Trophoblast cell (in vitro differentiated cells and primary cell): ENCODE measurements around the gene SCGB1D4.

ENCODE experiments used
- DNase-seq, 2 donors: peaks; one replicate each; pipeline ENCODE4 v3.0.0-alpha.2; 2016
- H2AFZ ChIP-seq: 2 replicates; pipeline ENCODE4 v1.6.1; 2013; ENCODE audit warnings: low read length, moderate library complexity, mild to moderate bottlenecking; ENCODE audit not compliant: insufficient read depth, poor library complexity
- H2AK5ac ChIP-seq: 2 replicates; pipeline ENCODE4 v1.6.1; 2013; ENCODE audit warnings: mild to moderate bottlenecking, low read length
- H2BK120ac ChIP-seq: 2 replicates; pipeline ENCODE4 v1.6.1; 2013; ENCODE audit warnings: low read length, mild to moderate bottlenecking, moderate library complexity; ENCODE audit not compliant: insufficient read depth, poor library complexity
- H2BK12ac ChIP-seq: 2 replicates; pipeline ENCODE4 v1.6.1; 2013; ENCODE audit warnings: mild to moderate bottlenecking, low read length, moderate library complexity
- H2BK5ac ChIP-seq: 2 replicates; pipeline ENCODE4 v1.6.1; 2013; ENCODE audit warnings: low read length, low read depth, moderate library complexity, mild to moderate bottlenecking; ENCODE audit not compliant: poor library complexity
- H3K14ac ChIP-seq: 2 replicates; pipeline ENCODE4 v1.6.1; 2013; ENCODE audit warnings: mild to moderate bottlenecking, low read length
- H3K18ac ChIP-seq: 2 replicates; pipeline ENCODE4 v1.6.1; 2013; ENCODE audit warnings: mild to moderate bottlenecking, low read length
- H3K23ac ChIP-seq: 2 replicates; pipeline ENCODE4 v1.6.1; 2013; ENCODE audit warnings: low read length
- H3K27ac ChIP-seq: 2 replicates; pipeline ENCODE4 v1.5.1; 2013; ENCODE audit warnings: low read depth, mild to moderate bottlenecking, inconsistent platforms, low read length, moderate library complexity
- H3K27me3 ChIP-seq: 2 replicates; pipeline ENCODE4 v1.6.1; 2013; ENCODE audit warnings: inconsistent platforms, mild to moderate bottlenecking, low read length, moderate library complexity; ENCODE audit not compliant: insufficient read depth
- H3K36me3 ChIP-seq, 2 experiments: 1 replicate in 1 of 2; 2 replicates in 1 of 2; pipeline ENCODE4 v1.6.1; 2013; ENCODE audit warnings: low read length in 2 of 2, mild to moderate bottlenecking in 2 of 2, moderate library complexity in 1 of 2; ENCODE audit not compliant: insufficient read depth in 2 of 2, control insufficient read depth in 1 of 2
- H3K4ac ChIP-seq: 2 replicates; pipeline ENCODE4 v1.6.1; 2013; ENCODE audit warnings: low read depth, mild to moderate bottlenecking, low read length, moderate library complexity
- H3K4me1 ChIP-seq, 2 experiments: 1 replicate in 1 of 2; 2 replicates in 1 of 2; pipeline ENCODE4 v1.6.1; 2013; ENCODE audit warnings: low read length in 2 of 2, mild to moderate bottlenecking in 2 of 2, moderate library complexity in 1 of 2; ENCODE audit not compliant: insufficient read depth in 2 of 2, control insufficient read depth in 1 of 2
- H3K4me2 ChIP-seq: 2 replicates; pipeline ENCODE4 v1.6.1; 2013; ENCODE audit warnings: inconsistent platforms, mild to moderate bottlenecking, low read length, moderate library complexity
- H3K4me3 ChIP-seq: 2 replicates; pipeline ENCODE4 v1.5.1; 2013; ENCODE audit warnings: mild to moderate bottlenecking, low read depth, low read length, inconsistent platforms
- H3K79me1 ChIP-seq: one replicate; pipeline ENCODE4 v1.6.1; 2013; ENCODE audit warnings: low read length
- H3K79me2 ChIP-seq: 2 replicates; pipeline ENCODE4 v1.6.1; 2013; ENCODE audit warnings: low read length, mild to moderate bottlenecking; ENCODE audit not compliant: control insufficient read depth, insufficient read depth, poor library complexity
- H3K9ac ChIP-seq: 2 replicates; pipeline ENCODE4 v1.6.1; 2013; ENCODE audit warnings: mild to moderate bottlenecking, low read length
- H3K9me3 ChIP-seq: 2 replicates; pipeline ENCODE4 v1.6.1; 2013; ENCODE audit warnings: low read depth, mild to moderate bottlenecking, control low read depth, inconsistent platforms, low read length; ENCODE audit not compliant: insufficient read depth
- H4K12ac ChIP-seq: 2 replicates; pipeline ENCODE4 v1.6.1; 2013; ENCODE audit warnings: low read depth, mild to moderate bottlenecking, low read length, moderate library complexity
- H4K8ac ChIP-seq: 2 replicates; pipeline ENCODE4 v1.6.1; 2013; ENCODE audit warnings: low read depth, mild to moderate bottlenecking, low read length, moderate library complexity
- H4K91ac ChIP-seq: one replicate; pipeline ENCODE4 v1.6.1; 2013; ENCODE audit warnings: low read depth, mild to moderate bottlenecking, low read length, moderate library complexity
- WGBS: extraction: QIAGEN DNeasy Blood & Tissue Kit; methylation state at CpG from one replicate; pipeline ENCODE4 v1.1.7; 2013; ENCODE audit warnings: missing lambda C conversion rate; ENCODE audit not compliant: insufficient read length, insufficient coverage; ENCODE audit errors: extremely low coverage; 5-methylcytosine and 5-hydroxymethylcytosine counted together

SCGB1D4 gene

DNA sequence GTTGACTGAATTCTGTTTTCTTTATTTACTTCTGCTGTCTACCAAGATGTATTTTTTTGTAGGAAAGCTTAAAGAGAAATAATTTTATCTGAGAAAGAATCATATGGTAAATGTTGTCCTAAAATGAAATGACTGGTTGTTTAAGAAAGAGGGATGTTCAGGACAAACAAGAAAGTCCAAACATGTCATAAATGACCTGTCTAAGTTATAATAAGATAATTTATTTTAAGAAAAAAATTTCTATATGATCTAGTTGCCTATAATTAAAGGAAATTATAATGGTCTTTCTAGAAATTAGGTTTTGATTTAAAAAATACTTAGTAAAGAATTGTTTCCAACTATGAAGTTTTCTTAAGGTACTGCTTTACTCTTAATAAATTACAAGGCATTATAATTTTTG lies 18.4 kb downstream of the SCGB1D4 start:
- no peak overlapping the region for H3K4me2 ChIP-seq
- no peak overlapping the region for H2BK120ac ChIP-seq
- H3K79me1 ChIP-seq, result no peaks in the 10 kb centered on the region
- H3K27ac ChIP-seq, result no peak overlapping the region
- H3K4ac ChIP-seq, result no peak overlapping the region
- H3K4me1 ChIP-seq, result no peaks in the 10 kb centered on the region
- H3K36me3 ChIP-seq, result no peaks in the 10 kb centered on the region
- H3K27me3 ChIP-seq, result no peaks in the 10 kb centered on the region
- no peak overlapping the region for H4K8ac ChIP-seq
- H4K91ac ChIP-seq, result no peak overlapping the region
- no peak overlapping the region for H2BK5ac ChIP-seq
- no peak overlapping the region for H2AFZ ChIP-seq
- no peak overlapping the region for H3K9ac ChIP-seq
- H3K9me3 ChIP-seq, result no peaks in the 10 kb centered on the region
- H2AK5ac ChIP-seq, result no peak overlapping the region
- no peak for DNase-seq
- no peaks in the 10 kb centered on the region for H3K79me2 ChIP-seq
- H4K12ac ChIP-seq, result no peak overlapping the region
- no peak overlapping the region for H3K14ac ChIP-seq
- H3K18ac ChIP-seq, result no peak overlapping the region
- H3K4me3 ChIP-seq, result no peak overlapping the region
- H3K23ac ChIP-seq, result no peak overlapping the region
- no peak overlapping the region for H2BK12ac ChIP-seq

DNA sequence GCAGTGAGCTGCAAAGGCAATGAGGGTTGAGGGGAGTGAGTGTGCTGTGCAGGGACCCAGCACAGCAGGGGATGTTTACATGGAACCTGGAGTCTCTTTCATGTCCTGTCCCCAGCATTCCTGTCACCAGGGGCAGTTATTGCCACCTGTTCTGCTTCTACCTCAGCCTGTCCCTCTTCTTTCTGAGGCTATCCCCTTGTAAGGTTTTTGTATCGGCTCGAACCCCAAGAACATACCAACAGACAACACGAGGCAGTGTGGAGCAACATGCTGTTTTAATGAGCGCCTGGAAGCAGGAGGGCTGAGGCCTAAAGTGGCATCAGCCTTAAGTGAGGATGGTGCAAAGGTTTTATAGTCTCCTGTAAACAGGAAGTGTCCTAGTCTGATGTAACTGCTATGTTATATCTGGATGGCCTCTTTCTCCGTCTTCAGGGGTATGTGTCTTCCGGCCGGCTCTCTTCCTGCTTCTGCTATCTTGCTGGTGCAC lies 25.0 kb downstream of the SCGB1D4 start:
- Histone ChIP-seq H3K4me3 (no peak overlapping the region), H3K14ac (no peak overlapping the region), H2BK120ac (no peak overlapping the region), H3K27ac (no peak overlapping the region), H2AFZ (no peak overlapping the region), H2BK5ac (no peak overlapping the region), H3K79me2 (no peaks in the 10 kb centered on the region), H3K4ac (no peak overlapping the region), H3K4me1 (no peaks in the 10 kb centered on the region), H4K91ac (no peak overlapping the region), H3K18ac (no peak overlapping the region), H2BK12ac (no peak overlapping the region), H3K9me3 (peaks cover 2% of the 10 kb centered on the region), H3K9ac (no peak overlapping the region), H3K36me3 (no peaks in the 10 kb centered on the region), H4K8ac (no peak overlapping the region), H3K27me3 (no peaks in the 10 kb centered on the region), H3K4me2 (no peak overlapping the region), H3K79me1 (no peaks in the 10 kb centered on the region), H4K12ac (no peak overlapping the region), H2AK5ac (no peak overlapping the region), H3K23ac (no peak overlapping the region)
- no CpG with 5 or more reads among the region's 7 CpGs for WGBS
- DNase-seq, result no peak

DNA sequence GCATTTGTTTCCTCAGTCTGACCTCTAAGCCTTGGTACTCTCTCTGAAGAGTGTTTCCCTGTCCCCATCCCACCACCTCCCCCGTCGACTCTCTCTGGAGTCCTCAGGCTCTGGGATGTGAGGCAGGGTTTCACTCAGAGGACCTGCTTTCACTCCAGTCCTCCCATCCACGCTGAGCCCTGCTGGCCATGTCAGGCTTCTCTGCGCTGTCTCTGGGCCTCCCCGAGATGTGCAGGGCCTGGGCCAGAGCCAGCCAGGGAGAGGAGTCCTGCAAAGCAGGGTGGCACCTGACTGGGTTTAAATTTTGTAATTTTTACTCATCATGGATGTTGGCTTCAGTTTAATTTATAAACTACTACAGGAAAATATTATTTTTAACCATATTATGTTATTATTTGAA lies 25.6 kb downstream of the SCGB1D4 start:
- H3K4me1 ChIP-seq, result no peaks in the 10 kb centered on the region
- H2AFZ ChIP-seq, result no peak overlapping the region
- H4K91ac ChIP-seq, result no peak overlapping the region
- no peak overlapping the region for H4K8ac ChIP-seq
- H3K9ac ChIP-seq, result no peak overlapping the region
- no peak overlapping the region for H3K4ac ChIP-seq
- H2BK12ac ChIP-seq, result no peak overlapping the region
- no peak overlapping the region for H4K12ac ChIP-seq
- no CpG with 5 or more reads among the region's 5 CpGs for WGBS
- H3K14ac ChIP-seq, result no peak overlapping the region
- no peaks in the 10 kb centered on the region for H3K27me3 ChIP-seq
- H2BK5ac ChIP-seq, result no peak overlapping the region
- H3K79me2 ChIP-seq, result no peaks in the 10 kb centered on the region
- H3K9me3 ChIP-seq, result peaks cover 2% of the 10 kb centered on the region
- H3K4me3 ChIP-seq, result no peak overlapping the region
- no peaks in the 10 kb centered on the region for H3K79me1 ChIP-seq
- no peak overlapping the region for H2BK120ac ChIP-seq
- no peak overlapping the region for H3K4me2 ChIP-seq
- H3K18ac ChIP-seq, result no peak overlapping the region
- no peak for DNase-seq
- H2AK5ac ChIP-seq, result no peak overlapping the region
- no peak overlapping the region for H3K23ac ChIP-seq
- no peak overlapping the region for H3K27ac ChIP-seq
- H3K36me3 ChIP-seq, result no peaks in the 10 kb centered on the region

DNA sequence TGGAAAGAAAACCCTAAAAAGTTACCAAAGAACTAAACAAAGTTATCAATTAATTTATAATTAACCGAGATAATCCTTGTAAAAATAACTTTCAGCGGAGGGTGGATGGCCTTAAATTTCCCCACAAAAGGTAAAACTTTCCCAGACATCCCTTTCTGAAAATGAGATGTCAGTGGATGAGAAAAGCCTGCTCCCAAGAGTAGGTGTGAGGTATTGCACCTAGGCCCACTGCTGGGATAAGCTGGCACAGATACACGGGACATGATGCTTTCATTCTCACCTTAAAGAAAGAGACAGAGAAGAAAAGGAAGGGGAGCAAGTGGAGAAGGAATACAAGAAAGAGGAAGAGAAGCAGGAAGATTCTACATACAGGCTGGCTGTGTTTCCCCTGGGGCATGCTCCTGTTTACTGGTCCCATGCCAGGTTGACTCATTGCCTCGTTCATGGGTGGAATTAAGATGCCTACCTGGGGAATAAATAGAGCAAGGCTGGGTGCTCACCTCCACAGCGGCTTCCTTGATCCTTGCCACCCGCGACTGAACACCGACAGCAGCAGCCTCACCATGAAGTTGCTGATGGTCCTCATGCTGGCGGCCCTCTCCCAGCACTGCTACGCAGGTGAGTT lies 29.1 kb downstream of the SCGB1D4 start, which contains the start of gene SCGB2A2:
Gene SCGB2A2 (plus strand): TSS at position 505 of the 625 bp plus-strand sequence. CDS start 59 bp downstream, at position 564.
- no CpG with 5 or more reads among the region's 10 CpGs for WGBS
- no peak within 1 kb of the TSS for H2BK12ac ChIP-seq
- no peak within 1 kb of the TSS for H3K23ac ChIP-seq
- H3K4me2 ChIP-seq, result no peak within 1 kb of the TSS
- H3K9ac ChIP-seq, result no peak within 1 kb of the TSS
- no peaks in the 10 kb centered on the region for H3K27me3 ChIP-seq
- H3K79me1 ChIP-seq, result no peaks in the 10 kb centered on the region
- H3K4me1 ChIP-seq, result no peaks in the 10 kb centered on the region
- no peaks in the 10 kb centered on the region for H3K36me3 ChIP-seq
- H4K8ac ChIP-seq, result no peak within 1 kb of the TSS
- no peaks in the 10 kb centered on the region for H3K79me2 ChIP-seq
- H4K12ac ChIP-seq, result no peak within 1 kb of the TSS
- no peak within 1 kb of the TSS for H2AK5ac ChIP-seq
- H2AFZ ChIP-seq, result no peak within 1 kb of the TSS
- H2BK5ac ChIP-seq, result no peak within 1 kb of the TSS
- no peak within 1 kb of the TSS for H3K4ac ChIP-seq
- no peak within 1 kb of the TSS for H3K14ac ChIP-seq
- peaks cover 2% of the 10 kb centered on the region for H3K9me3 ChIP-seq
- no peak within 1 kb of the TSS for H4K91ac ChIP-seq
- H3K18ac ChIP-seq, result no peak within 1 kb of the TSS
- DNase-seq, result no peak
- H3K4me3 ChIP-seq, result no peak within 1 kb of the TSS
- no peak within 1 kb of the TSS for H2BK120ac ChIP-seq
- no peak within 1 kb of the TSS for H3K27ac ChIP-seq
